ENCODE data around the gene OTUB2.

OTUB2 gene

DNA sequence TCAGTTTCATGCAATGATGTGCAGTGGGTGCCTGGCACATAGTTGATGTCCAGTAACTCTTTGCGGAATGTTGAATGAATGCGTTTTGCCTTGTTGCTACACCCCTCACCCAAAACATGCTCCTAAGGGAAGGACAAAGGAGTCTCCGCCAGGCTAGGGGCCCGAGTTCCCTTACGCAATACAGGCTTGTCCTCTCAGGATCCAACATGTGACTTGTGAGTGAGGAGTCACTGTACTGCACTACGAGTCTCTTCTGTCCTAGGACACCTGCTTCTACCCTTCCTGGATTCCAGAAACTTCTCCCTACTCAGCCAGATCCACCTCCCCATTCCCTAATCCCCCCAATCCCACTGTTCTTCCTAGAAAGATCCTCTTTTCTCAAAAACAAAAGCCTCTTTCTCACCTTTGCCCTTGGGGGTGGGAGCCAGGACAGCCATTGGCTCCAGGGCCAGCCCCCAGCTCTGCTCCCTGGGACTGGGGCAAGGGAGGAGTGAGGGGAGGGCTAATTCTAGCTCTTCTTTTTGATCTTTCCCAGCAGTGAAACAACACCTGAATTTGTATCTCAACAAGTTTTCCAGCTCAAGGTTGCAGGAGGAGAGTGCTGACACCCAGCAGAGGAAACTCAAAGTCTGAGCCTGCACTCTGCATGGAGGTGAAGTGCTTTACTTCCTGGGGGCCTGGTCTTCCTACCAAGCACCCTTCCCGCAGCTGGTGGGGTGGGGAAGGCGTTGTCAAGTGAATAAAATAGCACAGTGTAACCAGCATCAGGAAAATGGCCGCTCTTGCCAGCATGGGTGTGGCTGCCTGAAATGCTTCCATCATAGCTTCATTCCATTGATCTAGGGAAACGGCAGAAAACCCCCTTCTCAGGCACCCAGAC, 3.4 kb upstream of the OTUB2 start:
- DNase-seq, result no peak

DNA sequence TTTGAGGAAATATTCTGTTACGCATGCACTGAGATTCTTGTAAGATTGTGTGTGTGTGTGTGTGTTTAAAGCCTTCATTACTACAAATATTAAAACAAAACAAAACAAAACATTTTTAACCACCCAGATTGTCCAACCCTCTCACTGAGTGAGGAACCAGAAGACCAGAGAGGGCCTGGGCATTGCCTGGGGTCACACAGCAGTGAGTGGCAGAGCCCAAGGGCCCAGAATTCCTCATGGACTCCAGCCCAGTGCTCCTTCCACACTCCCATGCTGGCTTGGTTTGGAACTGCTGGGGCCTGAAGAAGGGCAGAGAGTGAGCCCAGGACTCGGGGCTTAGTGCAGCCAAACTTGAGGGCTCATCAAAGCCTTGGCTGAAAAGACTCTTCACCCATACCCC, 1.6 kb upstream of the OTUB2 start:
- no peak for DNase-seq

- no peak for DNase-seq
These were observed 420 bp upstream of the OTUB2 start for GRCh38 chr14:94025720-94026119.

- DNase-seq, result no peak
These were observed 839 bp downstream of the OTUB2 start for GRCh38 chr14:94026889-94027469.

- DNase-seq, result no peak
These were observed 1.7 kb downstream of the OTUB2 start for GRCh38 chr14:94027566-94028449.

DNA sequence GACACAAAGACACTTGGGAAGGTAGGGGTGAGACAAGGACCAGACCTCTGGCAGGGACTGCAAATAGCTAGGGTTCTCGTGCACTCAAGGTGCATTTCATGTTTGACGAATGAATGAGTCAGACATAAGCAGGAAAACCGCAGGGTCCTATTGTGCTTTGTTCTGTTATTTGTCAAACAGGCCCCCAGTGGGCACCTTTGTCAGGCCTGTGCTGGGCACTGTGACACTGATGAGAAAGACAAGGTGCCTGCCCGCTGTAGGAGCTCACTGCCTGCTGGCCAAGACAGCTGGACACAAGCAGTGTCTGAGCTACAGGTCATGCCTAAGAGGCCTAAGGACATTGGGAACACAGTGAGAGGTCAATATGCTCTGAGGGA, 2.3 kb downstream of the OTUB2 start:
- no peak for DNase-seq

DNA sequence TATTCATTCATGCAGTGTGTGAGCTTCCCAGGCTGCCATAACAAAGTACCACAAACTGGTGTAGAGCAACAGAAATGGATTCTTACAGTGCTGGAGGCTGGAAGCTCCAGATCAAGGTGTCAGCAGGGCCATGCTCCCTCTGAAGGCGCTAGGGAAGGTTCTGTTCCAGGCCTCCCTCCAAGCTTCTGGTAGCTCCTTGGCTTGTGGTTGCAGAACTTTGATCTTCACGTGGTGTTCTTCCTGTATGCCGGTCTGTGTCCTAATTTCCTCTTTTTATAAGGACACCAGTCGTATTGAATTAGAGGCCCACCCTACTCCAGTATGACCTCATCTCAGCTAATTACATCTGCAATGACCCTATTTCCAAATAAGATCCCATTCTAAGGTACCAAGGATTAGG, 3.1 kb downstream of the OTUB2 start:
- no peak for DNase-seq

DNA sequence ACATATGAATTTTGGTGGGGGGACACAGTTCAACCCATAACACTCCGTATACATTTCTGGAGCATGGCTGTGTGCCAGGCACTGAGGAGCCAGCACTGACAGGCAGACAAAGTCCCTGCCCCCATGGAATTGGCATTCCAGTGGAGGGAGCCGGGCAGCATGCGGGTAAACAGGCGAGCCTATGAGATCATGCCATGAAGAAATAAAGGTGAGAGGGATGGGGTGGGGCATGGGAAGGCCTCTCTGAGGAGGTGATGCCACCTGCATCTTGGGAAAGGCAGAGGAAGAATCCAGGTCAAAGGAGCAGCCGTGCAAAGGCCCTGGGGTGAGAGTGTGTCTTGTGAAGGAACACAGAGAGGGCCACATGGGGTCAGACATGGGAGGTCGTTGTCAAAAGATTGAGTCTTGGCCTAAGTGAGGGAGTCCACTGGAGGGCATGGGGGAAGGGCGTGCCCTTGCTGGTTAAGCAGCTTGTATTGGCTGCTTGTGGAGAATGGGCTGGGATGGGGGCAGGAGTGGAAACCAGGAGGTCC, 3.6 kb downstream of the OTUB2 start:
- DNase-seq, result no peak

DNA sequence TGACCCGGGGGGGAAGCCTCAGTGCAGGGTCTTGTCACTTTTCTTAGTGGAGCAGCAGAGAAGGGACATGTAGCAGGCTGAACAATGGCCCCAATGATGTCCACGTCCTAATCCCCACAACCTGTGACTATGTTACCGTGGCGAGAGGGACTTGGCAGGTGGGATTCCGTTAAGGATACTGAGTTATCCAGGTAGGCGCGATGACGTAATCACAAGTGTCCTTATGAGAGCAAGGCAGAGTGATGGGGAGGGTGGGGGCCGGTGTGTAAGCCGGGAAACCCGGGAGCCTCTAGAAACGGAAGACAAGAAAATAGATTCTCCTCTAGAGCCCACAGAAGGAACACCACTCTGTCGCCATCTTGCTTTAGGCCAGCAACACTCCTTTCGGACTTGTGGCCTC, 4.4 kb downstream of the OTUB2 start:
- no peak for DNase-seq

DNA sequence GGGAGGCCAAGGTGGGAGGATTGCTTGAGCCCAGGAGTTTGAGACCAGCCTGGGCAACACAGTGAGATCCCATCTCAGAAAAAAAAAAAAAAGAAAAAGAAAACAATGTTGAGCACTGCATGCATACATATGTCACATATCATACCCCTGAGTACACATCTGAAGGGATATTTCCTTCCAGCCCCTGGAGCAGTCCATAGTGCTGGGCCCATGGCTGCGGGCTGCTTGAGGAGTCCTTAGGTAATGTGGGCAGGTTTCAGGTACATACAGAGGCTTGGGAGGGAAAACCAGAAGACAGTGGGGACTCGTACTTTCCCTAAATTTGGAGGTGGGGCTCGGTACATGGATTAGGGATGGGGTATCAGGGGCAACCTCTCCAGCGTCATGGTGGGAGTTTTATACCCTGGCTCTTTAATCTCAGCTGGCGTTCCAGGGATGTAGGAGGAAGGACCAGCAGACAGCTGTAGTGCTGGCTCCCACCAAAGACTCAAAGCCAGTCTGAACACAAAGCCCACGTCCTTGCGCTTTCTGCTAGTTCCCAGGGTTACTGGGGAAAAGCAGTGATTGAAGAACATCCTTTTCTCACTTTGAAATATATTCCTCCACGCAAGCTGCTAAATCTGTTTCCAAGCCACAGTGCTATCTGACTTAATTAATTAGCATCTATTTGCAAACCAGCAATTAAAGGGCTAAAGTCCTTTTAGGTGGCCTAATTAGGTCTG, 5.2 kb downstream of the OTUB2 start:
- no peak for DNase-seq

DNA sequence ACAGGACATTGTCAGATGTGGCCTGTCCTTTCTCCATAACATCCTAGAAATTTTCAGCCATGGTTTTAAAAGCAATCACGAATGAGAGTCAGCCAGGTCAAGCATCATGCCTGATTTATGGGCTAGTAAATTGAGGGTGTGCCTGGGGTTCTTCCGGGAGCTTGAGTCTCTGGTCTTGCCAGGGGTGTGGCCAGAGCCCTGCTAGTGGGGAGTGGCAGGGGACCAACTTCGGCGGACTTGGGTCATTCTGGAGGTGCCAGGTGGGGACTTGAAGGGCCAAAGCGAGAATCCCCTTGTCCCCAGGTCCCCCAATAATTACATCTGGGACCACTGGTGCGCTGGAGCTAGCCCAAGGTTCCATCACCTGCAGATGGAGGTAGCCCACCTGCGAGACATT, 5.7 kb downstream of the OTUB2 start:
- no peak for DNase-seq

GRCh38 chr14:94034886-94035285, 8.7 kb downstream of the OTUB2 start:
- DNase-seq, result no peak

DNA sequence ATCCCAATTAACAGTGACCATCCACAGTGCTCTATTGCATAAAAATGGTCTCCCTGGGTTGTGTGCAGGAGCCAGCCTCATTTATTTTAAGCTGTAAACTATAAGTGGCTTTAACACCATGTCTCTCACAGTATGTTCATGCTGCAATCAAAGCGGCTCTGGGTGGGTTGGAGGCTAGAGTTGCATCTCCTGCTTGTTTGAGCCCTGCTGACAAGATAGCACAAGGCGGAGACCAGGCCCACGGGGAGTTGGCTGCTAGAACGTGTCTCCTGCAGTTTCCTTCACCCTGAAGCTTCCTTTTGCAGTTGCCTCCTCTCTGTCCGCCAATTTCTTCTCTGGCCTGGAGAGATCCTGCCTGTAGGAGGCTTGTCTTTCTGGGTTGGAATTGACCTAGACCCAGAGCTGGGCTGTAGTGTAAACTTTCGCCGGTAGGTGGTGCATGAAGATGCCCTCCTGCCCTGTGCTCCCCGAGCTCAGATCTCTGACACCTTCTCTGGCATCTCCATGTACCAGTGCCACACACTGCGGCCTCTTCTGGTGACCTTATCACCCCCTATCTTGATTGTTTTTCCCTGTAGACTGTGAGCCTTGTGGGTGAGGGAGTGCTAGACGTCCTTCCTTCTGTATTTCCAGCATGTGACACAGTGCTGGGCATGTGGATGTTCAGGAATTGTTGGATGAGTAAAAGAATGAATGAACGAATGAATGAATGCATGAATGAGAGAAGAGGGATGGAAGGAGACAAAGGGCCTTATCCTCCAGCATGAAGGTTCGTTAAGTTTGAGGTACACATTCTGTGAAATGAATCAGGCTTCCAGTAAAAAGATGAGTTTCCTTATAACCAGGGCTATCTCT, 10.4 kb downstream of the OTUB2 start:
- no peak for DNase-seq

DNA sequence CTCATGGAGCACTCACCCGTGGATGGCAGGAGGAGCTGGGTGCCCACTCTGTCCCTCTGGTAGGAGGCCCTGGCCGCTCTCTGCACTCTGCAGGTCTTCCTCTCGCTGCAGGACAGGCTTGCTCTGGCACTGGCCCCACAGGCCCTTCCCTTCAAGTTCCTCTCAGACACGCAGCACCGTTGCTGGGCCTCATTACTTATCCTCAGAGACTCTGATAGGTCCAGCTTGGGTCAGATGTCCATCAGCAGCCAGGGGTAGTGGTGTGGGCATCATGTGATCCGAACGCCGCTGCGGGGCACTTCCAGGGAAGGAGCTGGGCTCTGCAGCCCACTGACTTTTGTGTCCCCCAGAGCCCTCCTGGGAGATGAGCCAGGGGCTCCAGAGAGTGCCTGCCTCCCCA, 11.8 kb downstream of the OTUB2 start:
- no peak for DNase-seq

GRCh38 chr14:94038510-94038909, 12.4 kb downstream of the OTUB2 start:
- DNase-seq, result no peak

GRCh38 chr14:94038921-94039629, 12.9 kb downstream of the OTUB2 start:
- no peak for DNase-seq

GRCh38 chr14:94040247-94040646, 14.1 kb downstream of the OTUB2 start:
- no peak for DNase-seq

DNA sequence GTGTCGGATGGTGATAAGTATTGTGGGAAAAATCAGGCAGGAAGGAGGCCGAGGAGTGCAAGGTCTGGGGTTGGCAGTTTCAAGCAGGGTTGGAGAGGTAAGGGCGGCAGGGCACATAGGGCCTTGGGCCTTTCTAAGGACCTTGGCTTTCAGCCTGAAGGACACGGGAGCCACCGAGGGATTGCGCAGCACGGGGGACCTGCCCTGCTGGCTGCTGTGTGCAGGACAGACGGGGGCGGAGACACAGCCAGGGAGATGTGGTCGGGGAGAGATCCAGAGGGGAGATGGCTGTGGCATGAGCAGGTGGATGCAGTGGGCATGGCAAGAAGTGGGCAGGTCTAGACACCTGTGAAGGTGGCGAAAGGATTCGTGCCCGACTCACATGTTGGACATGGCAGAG, 14.7 kb downstream of the OTUB2 start:
- no peak for DNase-seq

DNA sequence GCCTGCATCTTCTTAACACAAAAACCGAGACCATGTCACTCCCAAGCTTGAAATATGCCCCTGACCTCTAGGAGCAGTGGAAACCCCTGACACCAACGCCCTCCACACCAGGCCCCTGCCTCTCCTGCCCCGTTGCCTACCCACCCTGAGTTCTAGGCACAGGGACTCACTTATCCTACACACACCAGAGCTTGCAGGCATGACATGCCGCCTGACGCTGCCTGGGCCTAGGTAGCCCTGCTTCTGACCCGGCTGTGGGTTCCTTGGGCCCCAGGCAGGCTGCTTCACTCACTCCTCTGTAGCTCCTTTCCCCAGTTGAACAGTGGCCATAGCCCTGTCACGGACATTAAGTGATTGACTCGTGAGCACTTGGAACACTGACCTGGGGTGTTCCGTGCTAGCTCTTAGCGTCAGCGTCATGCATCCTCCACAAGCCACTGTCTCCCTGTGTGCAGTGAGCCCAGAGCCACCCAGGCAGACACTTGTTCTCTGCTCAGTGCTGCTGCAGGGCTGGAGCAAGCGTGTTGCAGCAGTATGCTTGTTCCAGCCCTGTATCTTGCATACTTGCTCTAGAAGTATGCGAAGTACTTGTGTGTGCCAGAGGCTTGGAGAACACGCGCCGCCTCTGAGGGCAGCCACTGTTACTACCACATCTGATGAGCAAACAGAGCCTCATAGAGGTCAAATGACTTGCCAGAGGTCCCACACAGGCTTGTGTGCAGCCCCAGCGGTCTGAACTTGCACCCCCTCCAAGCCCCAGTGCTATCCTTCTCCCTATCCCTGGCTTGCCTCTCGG, 15.6 kb downstream of the OTUB2 start:
- DNase-seq, result no peak

GRCh38 chr14:94042433-94043091, 16.4 kb downstream of the OTUB2 start:
- DNase-seq, result no peak

All from NCI-H2029 treated with DMSO at 0.1 percent for 48 hours (cell line).